ENCODE results near the gene OR4D2. TPM values are rescaled to one million over a fixed set of nuclear protein-coding genes. Genes with fewer than 3 reads are reported as not detected.

The OR4D2 gene
- total RNA-seq, 1 donor from 2014 or later = not detected

DNA sequence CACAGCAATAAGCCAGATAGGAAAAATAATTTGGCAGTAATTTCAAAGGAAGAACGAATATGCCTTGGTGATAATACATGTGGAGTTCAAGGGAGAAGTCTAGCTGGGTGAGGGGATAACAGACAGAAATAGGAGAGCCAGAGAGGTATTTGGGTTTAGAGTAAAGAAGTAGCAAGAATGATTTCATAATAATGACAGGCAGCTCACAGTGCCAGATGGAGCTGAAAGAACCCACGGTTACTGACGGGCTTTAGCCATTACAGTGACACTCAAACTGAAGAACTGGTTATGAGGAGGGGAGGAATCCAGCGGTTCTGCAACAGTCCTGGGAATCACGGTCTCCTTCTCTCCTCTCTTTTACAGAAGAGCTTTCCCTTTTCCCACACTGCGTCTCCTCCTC lies 16.4 kb upstream of the OR4D2 start:
- no peaks in the 10 kb centered on the region for H3K36me3 ChIP-seq (ENCODE audit: control insufficient read depth, insufficient read depth, low read length)
- H3K4me3 ChIP-seq (ENCODE audit: low read depth, low read length) = no peak overlapping the region
- TF ChIP-seq, protein P1, sequence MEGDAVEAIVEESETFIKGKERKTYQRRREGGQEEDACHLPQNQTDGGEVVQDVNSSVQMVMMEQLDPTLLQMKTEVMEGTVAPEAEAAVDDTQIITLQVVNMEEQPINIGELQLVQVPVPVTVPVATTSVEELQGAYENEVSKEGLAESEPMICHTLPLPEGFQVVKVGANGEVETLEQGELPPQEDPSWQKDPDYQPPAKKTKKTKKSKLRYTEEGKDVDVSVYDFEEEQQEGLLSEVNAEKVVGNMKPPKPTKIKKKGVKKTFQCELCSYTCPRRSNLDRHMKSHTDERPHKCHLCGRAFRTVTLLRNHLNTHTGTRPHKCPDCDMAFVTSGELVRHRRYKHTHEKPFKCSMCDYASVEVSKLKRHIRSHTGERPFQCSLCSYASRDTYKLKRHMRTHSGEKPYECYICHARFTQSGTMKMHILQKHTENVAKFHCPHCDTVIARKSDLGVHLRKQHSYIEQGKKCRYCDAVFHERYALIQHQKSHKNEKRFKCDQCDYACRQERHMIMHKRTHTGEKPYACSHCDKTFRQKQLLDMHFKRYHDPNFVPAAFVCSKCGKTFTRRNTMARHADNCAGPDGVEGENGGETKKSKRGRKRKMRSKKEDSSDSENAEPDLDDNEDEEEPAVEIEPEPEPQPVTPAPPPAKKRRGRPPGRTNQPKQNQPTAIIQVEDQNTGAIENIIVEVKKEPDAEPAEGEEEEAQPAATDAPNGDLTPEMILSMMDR (IDR thresholded peaks at IDR 0.05; ENCODE audit: insufficient read depth, low read length, poor library complexity, severe bottlenecking) = no peak
- peaks cover 25% of the 10 kb centered on the region for H3K27me3 ChIP-seq (ENCODE audit: control insufficient read depth, insufficient read depth, low read length)
- no peak for DNase-seq (ENCODE audit: low read depth)

DNA sequence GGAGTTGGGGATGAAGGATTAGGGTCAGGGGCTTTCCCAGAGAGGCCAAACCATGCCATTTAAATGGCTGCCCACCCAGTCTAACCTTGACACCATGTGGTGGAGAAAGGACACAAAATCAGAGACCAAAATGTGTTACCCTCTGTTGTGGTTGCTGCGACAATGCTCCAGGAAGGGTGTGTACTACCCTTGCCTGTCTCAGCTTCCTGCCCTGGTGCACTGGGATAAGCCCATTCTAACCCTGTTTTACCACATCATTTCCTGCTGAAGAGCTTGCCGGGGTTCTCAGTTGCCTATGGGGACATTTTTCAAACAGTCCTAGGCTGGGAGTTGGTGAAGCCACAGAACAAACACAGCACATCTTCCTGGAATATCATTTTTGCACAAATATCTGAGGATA lies 13.7 kb upstream of the OR4D2 start:
- Histone ChIP-seq H3K27me3 (ENCODE audit: control insufficient read depth, insufficient read depth, low read length) (peaks cover 44% of the 10 kb centered on the region), H3K4me3 (ENCODE audit: low read depth, low read length) (no peak overlapping the region), H3K36me3 (ENCODE audit: control insufficient read depth, insufficient read depth, low read length) (no peaks in the 10 kb centered on the region)
- DNase-seq (ENCODE audit: low read depth) = no peak
- TF ChIP-seq, protein P1 (IDR thresholded peaks at IDR 0.05; ENCODE audit: insufficient read depth, low read length, poor library complexity, severe bottlenecking) = no peak

DNA sequence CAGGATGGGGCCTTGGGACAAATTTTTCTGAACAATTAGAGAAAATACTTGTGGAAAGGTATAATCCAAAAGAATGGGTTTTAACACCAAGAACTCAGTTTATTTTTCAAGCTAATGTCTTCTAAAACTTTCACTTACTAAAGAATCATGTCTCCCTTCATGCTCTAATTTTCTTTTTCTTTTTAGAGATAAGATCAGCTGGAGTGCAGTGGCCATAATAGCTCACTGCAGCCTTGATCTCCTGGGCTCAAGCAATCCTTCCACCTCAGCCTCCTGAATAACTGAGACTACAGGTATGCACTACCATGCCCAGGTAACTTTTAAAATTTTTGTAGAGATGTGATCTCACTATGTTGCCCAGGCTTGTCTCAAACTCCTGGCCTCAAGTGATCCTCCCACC lies 13.1 kb upstream of the OR4D2 start:
- no peaks in the 10 kb centered on the region for H3K36me3 ChIP-seq (ENCODE audit: control insufficient read depth, insufficient read depth, low read length)
- no peak overlapping the region for H3K4me3 ChIP-seq (ENCODE audit: low read depth, low read length)
- peaks cover 42% of the 10 kb centered on the region for H3K27me3 ChIP-seq (ENCODE audit: control insufficient read depth, insufficient read depth, low read length)
- TF ChIP-seq, protein P1 (IDR thresholded peaks at IDR 0.05; ENCODE audit: insufficient read depth, low read length, poor library complexity, severe bottlenecking) = no peak
- DNase-seq (ENCODE audit: low read depth) = no peak

DNA sequence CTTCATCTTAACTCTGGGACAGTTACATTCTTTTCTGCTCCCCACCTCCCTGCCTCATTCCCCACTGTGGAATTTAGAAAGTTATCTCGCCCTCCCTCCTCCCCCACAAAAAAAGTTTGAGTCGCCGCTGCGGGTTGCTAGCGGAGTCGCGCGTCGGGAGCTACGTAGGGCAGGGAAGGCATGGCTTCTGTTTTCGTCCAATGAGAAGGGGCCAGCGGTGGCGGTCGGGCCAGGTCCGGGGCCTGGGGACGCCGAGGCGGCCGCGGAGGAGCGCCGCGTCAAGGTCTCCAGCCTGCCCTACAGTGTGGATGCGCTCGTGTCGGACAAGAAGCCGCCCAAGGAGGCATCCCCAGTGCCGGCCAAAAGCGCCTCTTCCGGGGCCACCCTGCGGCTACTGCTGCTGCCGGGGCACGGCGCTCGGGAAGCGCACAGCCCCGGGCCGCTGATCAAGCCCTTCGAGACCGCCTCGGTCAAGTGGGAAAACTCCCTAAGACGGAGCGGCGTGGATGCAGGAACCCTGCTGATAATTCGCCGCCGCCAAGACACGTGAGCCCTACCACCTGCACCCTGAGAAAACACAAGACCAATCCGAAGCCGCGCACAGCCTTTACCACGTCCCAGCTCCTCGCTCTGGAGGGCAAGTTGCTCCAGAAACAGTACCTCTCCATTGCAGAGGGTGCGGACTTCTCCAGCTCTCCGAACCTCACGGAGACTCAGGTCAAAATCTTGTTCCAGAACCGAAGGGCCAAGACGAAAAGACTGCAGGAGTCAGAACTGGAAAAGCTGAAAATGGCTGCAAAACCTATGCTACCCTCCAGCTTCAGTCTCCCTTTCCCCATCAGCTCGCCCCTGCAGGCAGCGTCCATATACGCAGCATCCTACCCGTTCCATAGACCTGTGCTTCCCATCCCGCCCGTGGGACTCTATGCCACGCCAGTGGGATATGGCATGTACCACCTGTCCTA lies 9.7 kb upstream of the OR4D2 start:
- Histone ChIP-seq H3K4me3 (ENCODE audit: low read depth, low read length) (no peak overlapping the region), H3K36me3 (ENCODE audit: control insufficient read depth, insufficient read depth, low read length) (no peaks in the 10 kb centered on the region), H3K27me3 (ENCODE audit: control insufficient read depth, insufficient read depth, low read length) (peaks cover 37% of the 10 kb centered on the region)
- TF ChIP-seq, protein P1 (IDR thresholded peaks at IDR 0.05; ENCODE audit: insufficient read depth, low read length, poor library complexity, severe bottlenecking) = no peak
- DNase-seq (ENCODE audit: low read depth) = no peak

DNA sequence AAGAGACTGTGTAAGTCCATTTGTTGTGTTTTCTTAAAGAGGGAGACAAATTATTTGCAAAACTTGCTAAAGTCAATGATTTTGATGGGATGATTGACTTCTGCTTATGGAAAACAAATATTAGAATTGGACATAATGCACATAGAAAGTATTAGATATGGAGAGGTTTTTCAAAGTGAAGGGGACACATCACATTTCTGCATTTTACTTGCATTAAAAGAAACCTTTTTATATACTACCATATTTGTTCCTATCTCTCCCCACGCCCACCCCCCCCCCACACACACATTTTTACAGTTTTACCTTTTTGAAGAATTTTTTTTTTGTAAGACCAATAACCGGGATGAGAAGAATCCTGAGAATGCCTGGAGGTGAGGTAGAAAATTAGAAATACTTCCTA lies 8.6 kb upstream of the OR4D2 start:
- H3K27me3 ChIP-seq (ENCODE audit: control insufficient read depth, insufficient read depth, low read length) = peaks cover 34% of the 10 kb centered on the region

More for the DNA sequence above, 8.6 kb upstream of the OR4D2 start:
- H3K36me3 ChIP-seq (ENCODE audit: control insufficient read depth, insufficient read depth, low read length) = no peaks in the 10 kb centered on the region
- TF ChIP-seq, protein P1 (IDR thresholded peaks at IDR 0.05; ENCODE audit: insufficient read depth, low read length, poor library complexity, severe bottlenecking) = no peak
- H3K4me3 ChIP-seq (ENCODE audit: low read depth, low read length) = no peak overlapping the region
- no peak for DNase-seq (ENCODE audit: low read depth)

All from kidney epithelial cell (primary cell).